Left colon (tissue), 2 donors: ENCODE data around the gene THAP4. TPM values are rescaled to one million over a fixed set of nuclear protein-coding genes. Genes with fewer than 3 reads are reported as not detected.

ENCODE experiments used
- ATAC-seq: fragments of 200-7000 bp; cut with Tn5 transposase; one replicate; pipeline ENCODE4 v1.9.1; 2020; ENCODE audit warnings: mild to moderate bottlenecking, moderate library complexity
- DNase-seq, 2 donors: peaks; one replicate each; pipeline ENCODE4 v3.0.0-alpha.2; 2020
- intact Hi-C, 2 donors: fragments of 100-400 bp; cut with DNase I in 1 of 2; cut with micrococcal nuclease in 1 of 2; formaldehyde crosslinking; loops; one replicate each; pipeline versions ENCODE4 v1.11.2 to v1.14.0; 2022; cut with DNase I, micrococcal nuclease
- total RNA-seq, 2 donors: library from RNA; stranded (reverse); fragmentation: NEBNext Ultra II Directional; extraction: Animal tissue kit (Norgen Biotek cat#: 25700); gene quantifications; one replicate each; pipeline ENCODE4 v1.2.1, GENCODE V29; 2021
- donor health status: DM: no; HTN: no; CAD: no.
- donor health status: DM: yes; HTN: yes; CAD: no.

The THAP4 gene
- total RNA-seq, 2 donors from 2014 or later = 86.0 to 86.7 TPM

DNA sequence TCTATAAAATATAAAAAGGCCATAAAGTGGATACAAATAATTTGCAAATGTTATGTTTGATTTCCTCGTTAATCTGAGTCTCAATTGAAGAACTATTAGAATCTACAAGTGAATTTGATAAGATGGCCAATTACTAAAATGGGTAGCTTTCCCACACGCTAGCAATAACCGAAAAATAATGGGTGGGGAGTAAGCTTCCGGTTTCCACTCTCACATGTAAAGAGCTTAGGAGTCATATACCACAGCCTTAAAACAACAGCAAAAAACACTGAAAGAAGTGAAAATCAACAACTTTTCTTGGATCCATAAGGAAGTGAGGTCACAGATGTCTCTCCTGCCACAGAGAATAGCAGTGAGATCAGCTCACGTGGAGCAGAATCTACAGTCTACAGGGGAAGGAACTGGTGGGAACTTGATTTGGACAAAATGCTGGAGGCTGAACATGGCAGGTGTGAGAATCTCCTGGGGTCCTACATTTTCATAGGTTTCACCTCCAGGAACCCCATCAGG lies 18.6 kb downstream of the THAP4 start:
- DNase-seq (no peak), ATAC-seq (no peak)
- intact Hi-C loops = no loop called here

DNA sequence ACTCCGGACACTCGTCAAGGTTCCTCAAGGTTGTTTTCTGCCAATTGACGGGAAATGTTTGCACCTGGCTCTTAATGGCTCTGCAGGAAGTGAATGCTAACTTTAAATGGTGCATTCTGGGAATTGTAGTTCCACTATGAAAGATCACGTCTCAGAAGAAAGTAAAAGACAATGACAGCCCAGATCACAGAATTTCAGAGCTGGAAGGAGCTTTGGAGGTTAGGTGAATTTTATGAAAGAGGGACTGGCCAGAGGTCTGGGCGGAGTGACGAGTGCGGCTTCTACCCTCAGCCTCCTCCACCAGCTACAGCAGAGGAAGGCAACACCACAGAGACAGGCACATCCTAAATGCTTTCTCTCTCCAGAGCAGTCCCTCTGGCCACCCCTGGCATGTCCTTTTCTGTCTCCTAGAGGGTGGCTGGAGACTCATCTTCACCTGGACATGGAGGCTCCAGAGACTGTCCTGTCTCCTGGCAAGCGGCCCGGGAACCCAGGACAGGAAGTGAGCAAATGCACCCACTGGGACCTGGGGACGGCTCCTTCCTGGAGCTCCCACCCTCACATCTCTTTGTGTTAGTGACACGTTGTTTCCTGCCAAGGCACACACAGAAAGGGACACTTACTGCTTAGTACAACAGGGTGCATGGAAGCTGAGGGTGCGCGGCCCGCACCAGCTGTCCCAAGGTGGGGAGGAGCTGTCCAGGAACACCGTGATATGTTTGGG lies 19.4 kb downstream of the THAP4 start:
- ATAC-seq = peak; percentile 84
- intact Hi-C loops = no loop called here
- DNase-seq = no peak

- DNase-seq (peak; percentile 48 to 54), ATAC-seq (peak; percentile 77)
- intact Hi-C loops = no loop called here
These were observed 20.5 kb downstream of the THAP4 start for GRCh38 chr2:241616168-241617125.

- ATAC-seq (no peak), DNase-seq (no peak)
- intact Hi-C loops = no loop called here
These were observed 21.4 kb downstream of the THAP4 start for GRCh38 chr2:241615522-241616052.

DNA sequence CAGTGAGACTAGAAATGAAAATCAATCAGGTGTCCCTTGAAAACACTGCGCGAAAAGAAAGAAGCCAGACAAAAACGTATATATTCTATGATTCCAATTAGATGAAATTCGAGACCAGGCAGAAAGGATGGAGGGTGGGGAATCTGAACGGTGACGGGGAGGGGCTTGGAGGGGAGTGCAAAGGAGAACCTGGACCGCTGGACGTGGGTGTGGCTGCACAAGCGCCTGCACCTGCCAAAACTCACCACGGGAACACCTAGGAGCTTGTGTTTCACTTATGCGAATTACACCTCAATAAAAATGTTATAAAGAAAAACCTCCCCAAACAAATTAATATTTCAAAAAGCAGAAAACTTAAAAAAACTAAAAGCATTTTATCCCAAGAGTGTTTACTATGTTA lies 21.9 kb downstream of the THAP4 start:
- intact Hi-C loops = no loop called here
- DNase-seq = no peak
- ATAC-seq = no peak

GRCh38 chr2:241613017-241613780 lies 23.8 kb downstream of the THAP4 start:
- no peak for DNase-seq
- ATAC-seq = no peak
- intact Hi-C loops = no loop called here

DNA sequence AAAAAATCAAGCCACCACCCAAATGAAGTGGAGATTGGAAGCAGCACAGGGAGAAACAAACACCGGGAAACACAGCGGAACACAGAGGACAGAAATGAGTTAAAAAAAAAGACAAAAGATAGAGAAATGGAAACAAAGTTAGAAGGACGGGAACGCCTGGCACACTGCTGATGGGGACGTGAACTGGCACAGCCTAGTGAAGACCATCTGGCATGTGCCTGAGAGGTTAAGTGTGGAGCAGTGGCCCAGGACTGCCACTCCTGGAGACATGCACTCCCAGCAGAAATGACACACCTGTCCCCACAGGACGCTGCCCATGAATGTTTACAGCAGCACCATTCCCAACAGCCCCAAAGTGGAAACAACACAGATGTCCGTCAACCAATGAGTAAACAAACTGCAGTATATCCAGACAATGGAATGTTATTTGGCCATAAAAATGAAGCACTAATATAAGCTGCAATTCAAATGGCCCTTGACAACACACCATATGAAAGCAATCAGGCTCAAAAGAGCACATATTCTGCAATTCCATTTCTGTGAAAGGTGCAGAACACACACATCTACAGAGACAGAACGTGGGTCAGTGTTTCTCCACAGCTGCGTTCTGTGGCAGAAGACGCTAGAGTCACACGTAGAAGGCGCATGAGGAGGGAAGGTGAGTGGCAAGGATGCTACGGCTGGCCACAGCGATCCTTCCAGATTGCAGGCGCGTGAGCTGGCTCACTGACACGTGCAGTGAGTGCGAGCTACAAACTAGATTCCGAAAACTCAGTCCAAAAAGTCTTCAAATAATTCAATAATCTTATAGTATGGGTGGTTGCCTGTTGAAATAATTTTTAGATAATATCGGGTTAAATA lies 24.6 kb downstream of the THAP4 start:
- ATAC-seq (no peak), DNase-seq (no peak)
- intact Hi-C loops = no loop called here

DNA sequence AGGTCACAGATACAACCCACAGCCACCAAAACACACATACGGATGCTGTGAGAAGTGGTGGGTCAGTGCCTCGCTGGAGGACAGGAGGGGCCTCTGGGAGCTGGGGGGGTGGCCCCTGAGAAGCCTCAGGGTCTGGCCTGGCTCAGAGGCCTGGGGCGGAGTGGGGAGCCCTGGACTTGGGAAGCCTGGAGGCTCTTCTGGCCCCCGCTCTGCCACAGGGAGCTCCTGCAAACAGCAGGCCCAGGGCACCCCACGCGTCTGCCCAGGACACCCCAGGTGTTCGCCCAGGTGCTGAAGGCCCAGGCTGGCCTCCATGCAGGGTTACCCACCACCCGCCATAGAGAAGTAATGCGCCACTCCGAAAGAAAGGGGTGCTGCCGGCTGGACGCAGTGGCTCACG lies 25.9 kb downstream of the THAP4 start:
- DNase-seq (peak in 1 of 2 donors; percentile 15), ATAC-seq (no peak)
- intact Hi-C loops = no loop called here

- peak; percentile 96 for ATAC-seq
These were observed 26.8 kb downstream of the THAP4 start for GRCh38 chr2:241609859-241610793.

DNA sequence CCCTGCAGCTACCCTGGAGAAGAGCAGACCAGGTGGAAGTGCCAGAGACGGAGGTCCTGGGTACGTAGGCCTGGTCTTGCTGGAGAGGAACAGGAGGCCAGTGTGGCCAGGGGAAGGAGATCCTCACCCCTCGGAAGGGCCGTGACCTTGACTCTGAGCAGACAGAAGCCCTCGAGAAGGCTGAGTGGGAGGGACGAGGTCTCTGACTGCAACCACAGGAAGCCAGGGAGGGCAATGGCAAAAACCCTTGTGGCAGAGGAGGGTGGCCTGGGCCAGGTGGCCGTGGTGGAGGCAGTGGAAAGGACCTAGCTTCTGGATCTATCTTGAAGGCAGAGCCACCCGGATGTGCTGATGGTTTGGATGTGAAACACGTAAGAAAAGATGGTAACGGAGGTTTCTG lies 28.1 kb downstream of the THAP4 start:
- DNase-seq (no peak), ATAC-seq (no peak)
- intact Hi-C loops = loop anchor here in 1 of 2 donors (10.0 kb wide), 1 partner anchor 94 kb away; no protein-coding TSS in a partner anchor

More at GRCh38 chr2:241609859-241610793, 26.8 kb downstream of the THAP4 start:
- DNase-seq = peak; percentile 90 to 93
- intact Hi-C loops = loop anchor here in 1 of 2 donors (10.0 kb wide), 1 partner anchor 95 kb away; no protein-coding TSS in a partner anchor

GRCh38 chr2:241607162-241607885 lies 29.6 kb downstream of the THAP4 start:
- intact Hi-C loops = loop anchor here in 1 of 2 donors (10.0 kb wide), 1 partner anchor 93 kb away; no protein-coding TSS in a partner anchor
- DNase-seq (no peak), ATAC-seq (no peak)

DNA sequence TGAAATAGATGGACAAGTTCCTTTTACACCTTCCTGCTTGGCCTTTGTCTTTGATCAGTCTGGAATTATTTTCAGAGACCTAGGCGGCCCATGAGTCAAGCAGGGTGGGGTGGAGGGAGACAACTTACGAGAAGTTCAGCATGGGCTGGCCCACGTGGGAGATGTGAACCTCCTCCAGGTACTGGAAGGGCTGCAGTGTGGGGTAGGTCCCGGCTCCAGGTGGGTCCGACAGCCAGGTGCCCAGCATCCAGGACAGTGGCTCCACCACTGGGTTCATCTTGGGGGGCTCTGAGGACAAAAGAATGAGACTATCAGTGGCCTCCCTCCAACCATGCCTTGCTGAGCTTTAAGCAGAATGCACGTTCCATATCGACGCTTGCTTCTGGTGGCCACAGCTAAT lies 30.8 kb downstream of the THAP4 start:
- DNase-seq = no peak
- intact Hi-C loops = loop anchor here in 1 of 2 donors (10.0 kb wide), 1 partner anchor 91 kb away; no protein-coding TSS in a partner anchor
- no peak for ATAC-seq

DNA sequence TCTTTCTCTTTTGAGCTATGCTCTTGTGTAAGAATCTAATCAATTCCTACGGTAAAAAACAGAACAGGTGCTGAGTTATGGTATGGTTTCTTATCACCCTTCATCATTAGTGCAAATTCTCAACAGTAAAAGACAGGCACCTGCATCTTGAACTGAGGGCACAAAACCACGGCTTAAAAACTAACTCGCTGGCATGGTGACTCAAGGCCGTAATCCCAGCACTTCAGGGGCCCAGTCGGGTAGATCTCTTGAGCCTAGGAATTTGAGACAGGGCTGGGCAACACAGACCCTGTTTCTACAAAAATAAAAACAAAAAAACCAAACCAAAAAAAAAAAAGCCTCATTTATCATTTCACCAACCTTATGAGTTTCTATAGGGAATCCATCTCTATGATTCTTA lies 33.3 kb downstream of the THAP4 start:
- intact Hi-C loops = loop anchor here in 1 of 2 donors (10.0 kb wide), 1 partner anchor 89 kb away; no protein-coding TSS in a partner anchor
- no peak for ATAC-seq

DNA sequence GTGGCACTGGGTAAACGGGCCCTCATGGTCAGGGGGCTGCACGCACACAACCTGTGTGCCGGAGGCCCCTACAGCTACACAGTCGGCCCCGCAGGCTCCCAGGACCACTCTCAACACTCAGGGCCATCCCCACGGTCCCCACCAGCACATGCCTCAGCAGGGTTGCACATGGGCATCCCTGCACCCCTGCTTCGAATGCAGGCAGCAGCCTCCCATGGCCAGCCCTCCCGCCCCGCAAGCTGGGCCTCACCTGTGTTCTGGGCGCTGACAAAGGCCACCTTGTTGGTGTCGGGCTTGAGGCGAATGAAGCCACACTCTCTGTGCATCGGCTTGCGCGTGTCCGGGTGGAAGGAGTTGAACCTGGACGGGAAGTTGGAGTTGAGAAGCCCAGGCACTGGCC lies 34.2 kb downstream of the THAP4 start:
- ATAC-seq = no peak
- intact Hi-C loops = loop anchor here in 1 of 2 donors (10.0 kb wide), 1 partner anchor 88 kb away; no protein-coding TSS in a partner anchor
- DNase-seq = no peak

More for the DNA sequence above, 33.3 kb downstream of the THAP4 start:
- no peak for DNase-seq

DNA sequence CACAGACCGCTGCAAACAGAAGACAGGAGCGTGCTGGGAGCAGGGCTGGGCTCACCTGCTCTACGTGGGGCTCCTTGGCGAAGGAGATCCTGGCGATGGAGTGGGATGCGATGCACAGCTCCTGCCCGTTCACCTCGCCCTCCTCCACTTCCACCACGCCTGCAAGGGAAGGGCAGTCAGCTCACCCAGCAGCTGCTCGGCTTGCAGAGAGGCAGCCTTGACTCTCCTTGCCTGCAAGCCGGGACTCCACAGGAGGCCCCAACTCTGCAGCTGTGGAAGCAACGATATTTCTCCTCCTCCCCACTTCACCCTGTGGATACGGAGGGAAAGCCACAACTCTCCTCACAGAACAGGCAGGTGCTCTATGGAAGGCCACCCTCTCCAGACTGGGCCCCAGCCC lies 35.1 kb downstream of the THAP4 start:
- intact Hi-C loops = loop anchor here in 1 of 2 donors (10.0 kb wide), 1 partner anchor 87 kb away; no protein-coding TSS in a partner anchor
- DNase-seq (no peak), ATAC-seq (no peak)
